ENCODE data around the gene GDPD3. TPM values are rescaled to one million over a fixed set of nuclear protein-coding genes. Genes with fewer than 3 reads are reported as not detected.

Gene GDPD3
- polyA plus RNA-seq, 3 donors, result 9.6 TPM; not detected in 2

DNA sequence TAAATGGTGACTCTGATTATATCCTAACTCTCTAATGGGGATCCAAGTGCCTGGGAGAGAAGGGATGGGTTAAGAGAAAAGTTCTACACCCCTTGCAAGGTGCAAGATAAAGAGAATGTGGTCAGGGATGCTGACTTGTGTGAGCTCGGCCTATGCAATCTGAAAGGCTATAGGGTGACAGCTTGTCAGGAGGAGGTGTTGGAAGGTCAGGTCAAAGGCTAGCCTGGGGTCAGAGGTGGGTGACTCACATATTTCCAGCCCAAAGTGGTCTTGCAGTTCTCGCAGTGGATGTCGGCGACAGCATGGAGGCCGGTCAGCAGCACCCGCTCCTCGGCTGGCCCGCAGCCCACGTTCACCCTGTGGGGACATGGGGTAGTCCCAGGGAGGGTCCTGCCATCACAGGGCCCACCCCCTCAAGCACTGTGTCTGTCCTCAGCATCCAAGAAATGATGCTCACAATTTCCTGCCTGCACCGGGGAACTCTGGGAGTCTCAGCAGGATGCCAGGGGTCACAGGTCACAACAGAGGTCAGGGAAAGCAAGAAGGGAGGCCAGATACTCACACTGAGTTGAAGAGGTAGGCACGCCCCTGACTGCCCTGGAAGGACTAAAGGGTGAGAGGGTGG lies 18.7 kb downstream of the GDPD3 start:
- Histone ChIP-seq H4K20me1 (ENCODE audit: insufficient read depth, low read length) (no peaks in the 10 kb centered on the region), H3K9me3 (replicated peaks in 1 of 2; ENCODE audit: control insufficient read depth in 1 of 2, insufficient read depth in 1 of 2, low read length in 2 of 2) (peaks cover 32 to 34% of the 10 kb centered on the region in 2 donors), H3K9ac (ENCODE audit: insufficient read depth, low read length, poor library complexity, severe bottlenecking) (no peak overlapping the region), H3K27ac (ENCODE audit: low read depth in 1 of 2, low read length in 2 of 2) (peak overlapping the region; percentile 47 to 87), H3K4me3 (replicated peaks in 1 of 3; ENCODE audit: low read depth in 2 of 3, low read length in 3 of 3) (peak overlapping the region in 2 of 3 experiments; percentile 84 to 97), H3K27me3 (ENCODE audit: control insufficient read depth in 2 of 2, insufficient read depth in 2 of 2, low read length in 2 of 2) (no peaks in the 10 kb centered on the region), H3K4me2 (replicated peaks; ENCODE audit: extremely low read depth, low read length, poor library complexity, severe bottlenecking) (peak overlapping the region; percentile 98), H2AFZ (ENCODE audit: insufficient read depth, low read depth, low read length, poor library complexity, severe bottlenecking) (no peak overlapping the region), H3K36me3 (replicated peaks in 1 of 2; ENCODE audit: control insufficient read depth in 1 of 2, insufficient read depth in 2 of 2, low read length in 2 of 2) (peaks cover 12 to 13% of the 10 kb centered on the region in 2 donors), H3K79me2 (ENCODE audit: insufficient read depth, low read length) (peaks cover 23% of the 10 kb centered on the region), H3K4me1 (ENCODE audit: control insufficient read depth in 1 of 2, insufficient read depth in 2 of 2, low read length in 2 of 2) (peaks cover 60 to 66% of the 10 kb centered on the region in 2 donors)
- peaks cover 0 to 4% (median 3%) of the 10 kb centered on the region in 3 donors for H3K27me3 Mint-ChIP-seq (ENCODE audit: low read depth in 3 of 3)
- H3K36me3 Mint-ChIP-seq, result peaks cover 22 to 37% of the 10 kb centered on the region in 2 donors
- TF ChIP-seq, protein P1, sequence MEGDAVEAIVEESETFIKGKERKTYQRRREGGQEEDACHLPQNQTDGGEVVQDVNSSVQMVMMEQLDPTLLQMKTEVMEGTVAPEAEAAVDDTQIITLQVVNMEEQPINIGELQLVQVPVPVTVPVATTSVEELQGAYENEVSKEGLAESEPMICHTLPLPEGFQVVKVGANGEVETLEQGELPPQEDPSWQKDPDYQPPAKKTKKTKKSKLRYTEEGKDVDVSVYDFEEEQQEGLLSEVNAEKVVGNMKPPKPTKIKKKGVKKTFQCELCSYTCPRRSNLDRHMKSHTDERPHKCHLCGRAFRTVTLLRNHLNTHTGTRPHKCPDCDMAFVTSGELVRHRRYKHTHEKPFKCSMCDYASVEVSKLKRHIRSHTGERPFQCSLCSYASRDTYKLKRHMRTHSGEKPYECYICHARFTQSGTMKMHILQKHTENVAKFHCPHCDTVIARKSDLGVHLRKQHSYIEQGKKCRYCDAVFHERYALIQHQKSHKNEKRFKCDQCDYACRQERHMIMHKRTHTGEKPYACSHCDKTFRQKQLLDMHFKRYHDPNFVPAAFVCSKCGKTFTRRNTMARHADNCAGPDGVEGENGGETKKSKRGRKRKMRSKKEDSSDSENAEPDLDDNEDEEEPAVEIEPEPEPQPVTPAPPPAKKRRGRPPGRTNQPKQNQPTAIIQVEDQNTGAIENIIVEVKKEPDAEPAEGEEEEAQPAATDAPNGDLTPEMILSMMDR (IDR thresholded peaks at IDR 0.05), result no peak
- intact Hi-C loops (cut with micrococcal nuclease), result no loop called here
- 97% methylated on average over 10 of the region's 11 CpGs for WGBS (ENCODE audit: insufficient coverage)
- DNase-seq, result no peak
- peaks cover 51% of the 10 kb centered on the region for H3K4me1 Mint-ChIP-seq
- H3K9me3 Mint-ChIP-seq, result peaks cover 22 to 36% (median 33%) of the 10 kb centered on the region in 7 donors
- H3K4me3 Mint-ChIP-seq, result peak overlapping the region; percentile 87 to 94
- peak overlapping the region; percentile 83 to 97 (median 92) for H3K27ac Mint-ChIP-seq

- H3K36me3 ChIP-seq (replicated peaks in 1 of 2; ENCODE audit: control insufficient read depth in 1 of 2, insufficient read depth in 2 of 2, low read length in 2 of 2), result peaks cover 12 to 13% of the 10 kb centered on the region in 2 donors
- DNase-seq, result peak; percentile 98 to 100 (median 98)
- H3K27ac ChIP-seq (ENCODE audit: low read depth in 1 of 2, low read length in 2 of 2), result peak overlapping the region; percentile 81 to 87
- H3K4me1 ChIP-seq (ENCODE audit: control insufficient read depth in 1 of 2, insufficient read depth in 2 of 2, low read length in 2 of 2), result peaks cover 69 to 87% of the 10 kb centered on the region in 2 donors
- H3K27ac Mint-ChIP-seq, result peak overlapping the region; percentile 86 to 97 (median 96)
- intact Hi-C loops (cut with micrococcal nuclease), result loop anchor here in 1 of 2 donors (2.0 kb wide), 1 partner anchor 30 kb away; the partner anchor contains the start of gene MAPK3
- H3K27me3 Mint-ChIP-seq (ENCODE audit: low read depth in 3 of 3), result peaks cover 0 to 6% (median 0%) of the 10 kb centered on the region in 3 donors
- H3K4me3 ChIP-seq (replicated peaks in 1 of 3; ENCODE audit: low read depth in 2 of 3, low read length in 3 of 3), result peak overlapping the region; percentile 40 to 88 (median 62)
- no peaks in the 10 kb centered on the region for H3K27me3 ChIP-seq (ENCODE audit: control insufficient read depth in 2 of 2, insufficient read depth in 2 of 2, low read length in 2 of 2)
- no peaks in the 10 kb centered on the region for H4K20me1 ChIP-seq (ENCODE audit: insufficient read depth, low read length)
- H3K79me2 ChIP-seq (ENCODE audit: insufficient read depth, low read length), result peaks cover 23% of the 10 kb centered on the region
- H3K9me3 Mint-ChIP-seq, result peaks cover 12 to 18% (median 17%) of the 10 kb centered on the region in 7 donors
- H2AFZ ChIP-seq (ENCODE audit: insufficient read depth, low read depth, low read length, poor library complexity, severe bottlenecking), result peak overlapping the region; percentile 92
- TF ChIP-seq, protein P1 (IDR thresholded peaks at IDR 0.05), result peak; percentile 86
- peaks cover 23 to 35% of the 10 kb centered on the region in 2 donors for H3K36me3 Mint-ChIP-seq
- peaks cover 12 to 14% of the 10 kb centered on the region in 2 donors for H3K9me3 ChIP-seq (replicated peaks in 1 of 2; ENCODE audit: control insufficient read depth in 1 of 2, insufficient read depth in 1 of 2, low read length in 2 of 2)
- peak overlapping the region; percentile 86 for H3K4me2 ChIP-seq (replicated peaks; ENCODE audit: extremely low read depth, low read length, poor library complexity, severe bottlenecking)
- WGBS (ENCODE audit: insufficient coverage), result 0% methylated on average over 8 of the region's 22 CpGs
- peaks cover 71% of the 10 kb centered on the region for H3K4me1 Mint-ChIP-seq
- peak overlapping the region; percentile 83 to 92 for H3K4me3 Mint-ChIP-seq
- peak overlapping the region; percentile 63 for H3K9ac ChIP-seq (ENCODE audit: insufficient read depth, low read length, poor library complexity, severe bottlenecking)
Observed at GRCh38 chr16:30092373-30093010, 20.8 kb downstream of the GDPD3 start.
